Right cardiac atrium (tissue), 5 donors: ENCODE measurements around the gene CTRB1. TPM values are rescaled to one million over a fixed set of nuclear protein-coding genes. Genes with fewer than 3 reads are reported as not detected.

Experiments
- ATAC-seq, 2 donors: fragments of 200-7000 bp; cut with Tn5 transposase; one replicate each; pipeline versions ENCODE4 v1.8.0 to v1.9.1; 2020; ENCODE audit warnings: moderate library complexity in 2 of 2, mild to moderate bottlenecking in 1 of 2
- DNase-seq, 3 donors: peaks; one replicate each; pipeline ENCODE4 v3.0.0-alpha.2; 2020
- H3K27ac ChIP-seq: one replicate; pipeline ENCODE4 v1.5.1; 2013; ENCODE audit warnings: mild to moderate bottlenecking, low read length, control low read depth, moderate library complexity
- H3K27me3 ChIP-seq: one replicate; pipeline ENCODE4 v1.6.1; 2013; ENCODE audit not compliant: control insufficient read depth, insufficient read depth
- H3K4me1 ChIP-seq: one replicate; pipeline ENCODE4 v1.6.1; 2013; ENCODE audit warnings: low read length; ENCODE audit not compliant: control insufficient read depth, insufficient read depth
- H3K4me3 ChIP-seq: one replicate; pipeline ENCODE4 v1.5.1; 2013; ENCODE audit warnings: low read length, control low read depth
- H3K9me3 ChIP-seq: one replicate; pipeline ENCODE4 v1.6.1; 2013; ENCODE audit warnings: low read length; ENCODE audit not compliant: control insufficient read depth
- WGBS: extraction: QIAGEN DNeasy Blood & Tissue Kit; methylation state at CpG from one replicate; pipeline ENCODE4 v1.1.7; 2013; 5-methylcytosine and 5-hydroxymethylcytosine counted together
- intact Hi-C, 4 donors: fragments of 100-400 bp; cut with DNase I; formaldehyde crosslinking; loops; one replicate each; pipeline versions ENCODE4 v1.11.0 to v1.14.0; 2022 to 2023
- polyA plus RNA-seq: library from polyadenylated mRNA; stranded (reverse); fragments of 200-250 nt; gene quantifications from one replicate; pipeline ENCODE4 v1.2.3, GENCODE V29; 2013
- total RNA-seq, 4 donors: library from RNA; stranded (reverse); fragmentation: NEBNext Ultra II Directional; extraction: Animal tissue kit (Norgen Biotek cat#: 25700); gene quantifications; one replicate each; pipeline ENCODE4 v1.2.1, GENCODE V29; 2021
- donor health status: healthy with polysubstance abuse.
- donor health status: DM: no; HTN: yes; CAD: no.
- donor health status: DM: no; HTN: no; CAD: no.
- donor health status: DM: no; HTN: yes; CAD: no; lungs with severe emphysema.
- donor health status: DM: yes; HTN: yes; CAD: no.

CTRB1 gene
- total and polyA plus RNA-seq, 5 donors: 0.27 to 0.62 TPM; not detected in 3

DNA sequence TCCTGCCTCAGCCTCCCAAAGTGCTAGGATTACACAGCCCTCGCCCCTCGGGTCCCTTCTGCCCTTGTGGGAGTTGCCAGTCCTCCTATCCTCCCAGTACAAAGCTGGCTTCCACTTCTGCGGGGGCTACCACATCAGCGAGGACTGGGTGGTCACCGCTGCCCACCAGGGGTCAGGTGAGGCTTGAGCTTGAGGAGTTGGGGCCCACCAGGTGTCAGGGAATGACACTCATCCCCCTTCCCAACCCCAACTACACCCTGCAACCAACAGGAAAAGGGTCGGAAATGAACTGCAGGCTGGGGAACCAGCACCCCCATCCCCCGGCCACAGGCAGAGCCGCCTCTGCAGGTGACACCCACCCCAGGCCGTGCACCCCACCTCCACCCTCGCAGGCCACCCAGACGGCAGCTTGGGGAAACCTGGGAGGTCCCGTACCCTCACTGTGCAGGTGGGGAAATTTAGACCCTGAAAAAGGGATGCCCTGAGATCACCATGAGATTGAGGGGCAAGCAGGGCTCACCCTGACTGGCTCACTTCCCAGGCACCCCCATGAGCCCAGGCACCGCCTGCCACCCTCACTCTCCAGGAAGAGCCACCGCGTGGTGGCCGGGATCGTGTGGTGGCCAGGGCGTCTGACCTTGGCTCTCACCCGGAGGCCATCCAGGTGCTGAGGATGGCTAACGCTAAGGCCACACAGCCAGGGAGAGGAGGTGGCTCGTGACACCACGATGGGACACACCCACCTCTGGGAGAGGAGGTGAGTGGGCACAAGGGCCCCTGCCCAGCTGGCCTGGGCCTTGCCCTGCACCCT is 8.0 kb downstream of the CTRB1 start:
- no peak for ATAC-seq
- H3K27ac ChIP-seq: no peak overlapping the region
- H3K4me3 ChIP-seq: no peak overlapping the region
- 58% methylated on average over 22 of the region's 22 CpGs for WGBS
- peak in 1 of 3 donors; percentile 51 for DNase-seq
- no peaks in the 10 kb centered on the region for H3K4me1 ChIP-seq
- no peaks in the 10 kb centered on the region for H3K9me3 ChIP-seq
- no peaks in the 10 kb centered on the region for H3K27me3 ChIP-seq
- intact Hi-C loops: loop anchor here in 1 of 4 donors (1.0 to 5.0 kb wide), 2 partner anchors 19 to 166 kb away; partner anchors contain the start of gene CTRB2

DNA sequence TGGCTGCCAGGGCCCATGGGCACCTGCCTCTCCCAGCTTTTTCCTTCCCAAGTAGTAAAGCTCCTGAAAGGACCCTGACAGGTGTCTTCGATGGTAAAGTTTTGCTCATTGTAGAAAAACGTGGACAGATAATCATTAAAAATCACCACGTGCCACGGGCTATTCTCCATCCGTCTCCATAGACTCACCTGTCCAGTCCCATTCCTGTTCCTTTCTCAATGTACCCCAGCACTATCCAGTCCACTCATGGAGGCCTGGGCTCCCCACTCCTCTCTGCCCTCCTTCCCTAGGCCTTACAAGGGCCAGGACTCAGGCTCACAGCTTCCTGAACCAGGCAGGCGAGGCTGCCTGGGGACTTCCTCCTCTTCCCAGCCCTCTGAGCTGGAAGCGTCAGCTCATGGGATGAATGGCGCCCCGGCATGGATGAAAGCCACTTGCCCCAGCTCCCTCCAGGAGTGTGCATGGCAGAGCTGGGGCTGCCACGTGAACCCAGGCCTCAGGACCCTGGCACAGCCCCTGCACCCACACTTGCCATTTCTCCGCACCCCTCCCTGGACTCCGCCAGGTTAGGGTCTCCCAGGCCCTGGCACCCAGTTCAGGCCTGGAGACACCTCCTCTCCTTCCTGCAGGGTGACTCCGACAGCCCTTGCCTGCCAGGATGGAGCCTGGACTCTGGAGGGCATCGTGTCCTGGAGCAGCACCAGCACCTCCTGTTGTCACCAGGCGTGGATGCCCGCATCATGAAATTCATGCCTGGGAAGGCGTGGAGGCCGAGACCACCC is 8.8 kb downstream of the CTRB1 start:
- ATAC-seq (no peak), DNase-seq (peak in 1 of 3 donors; percentile 41)
- intact Hi-C loops: loop anchor here in 1 of 4 donors (5.0 kb wide), 1 partner anchor 165 kb away; no protein-coding TSS in a partner anchor
- Histone ChIP-seq H3K27me3 (no peaks in the 10 kb centered on the region), H3K9me3 (no peaks in the 10 kb centered on the region), H3K27ac (no peak overlapping the region), H3K4me1 (no peaks in the 10 kb centered on the region), H3K4me3 (no peak overlapping the region)
- 79% methylated on average over 18 of the region's 18 CpGs for WGBS

DNA sequence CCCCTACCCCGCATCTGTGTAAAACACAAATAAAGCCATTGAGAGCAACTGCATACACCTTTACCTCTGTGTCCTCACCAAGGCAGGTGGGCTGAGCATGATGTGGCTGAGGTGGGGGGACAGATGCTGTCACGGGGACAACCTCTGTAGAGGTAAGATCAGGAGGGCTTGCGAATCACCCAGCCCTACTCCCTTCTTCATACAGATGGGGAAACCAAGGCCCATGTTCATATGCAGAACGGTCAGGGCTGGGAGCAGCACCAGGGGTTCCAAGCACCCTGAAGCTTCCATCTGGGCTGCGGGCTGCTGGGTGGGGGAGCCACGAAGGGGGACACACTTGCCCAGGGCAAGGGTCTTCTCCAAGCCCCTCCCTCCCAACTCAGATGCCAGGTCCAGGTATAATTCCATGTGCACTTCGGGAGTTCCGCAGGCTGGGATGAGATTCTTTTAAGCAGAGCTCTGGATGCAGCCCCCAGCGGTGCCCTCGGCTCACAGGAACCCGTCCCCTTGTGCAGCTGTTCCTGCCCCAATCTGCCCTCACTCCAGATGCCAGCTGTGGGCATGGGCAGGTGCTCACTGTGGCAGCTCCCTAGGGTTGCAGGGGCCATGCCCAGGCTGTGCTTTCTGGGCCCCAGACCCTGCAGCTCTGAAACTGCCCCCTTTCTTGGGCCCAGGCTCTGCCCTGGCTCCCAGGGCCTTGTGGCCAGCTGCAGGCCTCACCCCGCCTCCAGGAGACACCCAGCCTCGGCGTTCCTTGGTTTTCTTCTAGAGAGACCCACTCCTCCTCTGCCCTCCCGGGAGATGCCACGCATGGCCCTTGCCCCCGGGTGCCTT is 9.6 kb downstream of the CTRB1 start:
- ATAC-seq: no peak
- Histone ChIP-seq H3K27ac (no peak overlapping the region), H3K4me1 (no peaks in the 10 kb centered on the region), H3K4me3 (no peak overlapping the region), H3K27me3 (no peaks in the 10 kb centered on the region), H3K9me3 (no peaks in the 10 kb centered on the region)
- DNase-seq: peak in 1 of 3 donors; percentile 22
- 86% methylated on average over 17 of the region's 17 CpGs for WGBS
- intact Hi-C loops: loop anchor here in 1 of 4 donors (5.0 kb wide), 1 partner anchor 164 kb away; no protein-coding TSS in a partner anchor

DNA sequence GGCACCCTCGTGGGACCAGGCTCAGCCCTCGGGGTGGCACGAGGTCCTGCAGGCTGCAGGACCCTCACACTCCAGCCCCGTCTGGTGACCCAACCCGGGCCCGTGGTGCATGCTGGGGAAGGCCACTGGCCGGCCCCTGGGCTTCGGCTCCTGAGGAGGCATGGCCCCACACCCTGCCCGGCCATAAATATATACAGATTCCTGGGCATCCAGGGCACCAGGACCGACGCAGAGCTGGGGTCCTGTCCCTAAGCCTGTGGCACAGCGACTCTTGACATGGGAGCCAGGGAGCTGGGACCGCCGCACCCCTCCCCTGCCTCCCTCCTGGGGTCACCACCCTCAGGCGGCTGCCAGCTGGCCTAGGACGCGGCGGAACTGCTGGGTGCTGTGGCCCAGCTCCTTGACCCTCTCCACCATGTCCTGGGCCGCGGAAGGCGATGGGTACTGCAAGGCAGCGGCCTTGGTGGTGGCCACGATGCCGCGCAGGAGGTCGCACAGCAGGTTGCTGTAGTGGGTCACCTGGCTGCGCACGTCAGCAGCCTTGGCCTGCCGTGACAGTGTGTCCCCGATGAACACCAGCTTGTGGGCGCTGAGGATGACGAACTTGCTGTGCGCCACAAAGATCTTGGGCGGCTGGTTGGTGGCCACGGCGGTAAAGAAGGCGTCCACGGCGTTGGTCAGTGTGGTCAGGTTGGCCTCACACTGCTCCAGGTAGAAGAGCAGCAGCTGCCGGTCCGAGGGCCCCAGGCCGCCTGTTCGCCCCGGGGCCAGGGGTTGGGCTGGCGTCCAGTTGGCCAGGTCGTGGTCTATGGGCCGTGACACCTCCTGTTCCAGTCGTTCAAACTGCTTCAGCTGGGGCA is 10.6 kb downstream of the CTRB1 start:
- Histone ChIP-seq H3K9me3 (no peaks in the 10 kb centered on the region), H3K27me3 (no peaks in the 10 kb centered on the region), H3K4me3 (no peak overlapping the region), H3K27ac (no peak overlapping the region), H3K4me1 (no peaks in the 10 kb centered on the region)
- intact Hi-C loops: loop anchor here in 3 of 4 donors (5.0 kb wide), 3 partner anchors 153 to 163 kb away; no protein-coding TSS in a partner anchor
- 89% methylated on average over 48 of the region's 48 CpGs for WGBS
- peak in 1 of 3 donors; percentile 52 for DNase-seq
- no peak for ATAC-seq

DNA sequence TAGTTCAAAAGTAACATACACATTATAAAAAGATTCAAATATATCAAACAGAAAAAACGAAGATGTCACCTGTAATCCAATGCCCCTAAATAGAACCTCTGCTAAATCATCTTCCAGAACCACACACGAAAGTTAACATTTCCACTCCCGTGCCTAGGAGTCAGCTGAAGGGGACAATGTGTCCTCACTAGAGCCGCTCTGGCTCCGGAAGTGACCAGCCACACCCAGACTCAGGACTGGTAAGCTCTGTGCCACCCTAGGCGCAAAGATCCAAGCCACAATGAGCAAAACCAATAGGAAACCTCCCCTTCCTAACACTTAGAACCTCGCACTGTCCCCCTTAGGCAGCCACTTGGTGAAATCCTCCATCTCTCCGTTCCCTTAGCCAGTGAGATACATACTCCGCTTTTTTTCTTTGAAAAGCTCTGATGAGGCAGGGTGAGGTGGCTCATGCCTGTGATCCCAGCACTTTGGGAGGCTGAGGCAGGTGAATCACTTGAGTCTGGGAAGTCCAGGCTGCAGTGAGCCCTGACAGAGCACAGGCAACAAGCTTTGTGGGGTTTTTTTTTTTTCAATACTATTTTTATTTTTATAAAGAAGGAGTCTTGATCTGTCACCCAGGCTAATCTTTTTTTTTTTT is 11.8 kb downstream of the CTRB1 start:
- Histone ChIP-seq H3K4me1 (no peaks in the 10 kb centered on the region), H3K27ac (peak overlapping the region; percentile 28)

DNA sequence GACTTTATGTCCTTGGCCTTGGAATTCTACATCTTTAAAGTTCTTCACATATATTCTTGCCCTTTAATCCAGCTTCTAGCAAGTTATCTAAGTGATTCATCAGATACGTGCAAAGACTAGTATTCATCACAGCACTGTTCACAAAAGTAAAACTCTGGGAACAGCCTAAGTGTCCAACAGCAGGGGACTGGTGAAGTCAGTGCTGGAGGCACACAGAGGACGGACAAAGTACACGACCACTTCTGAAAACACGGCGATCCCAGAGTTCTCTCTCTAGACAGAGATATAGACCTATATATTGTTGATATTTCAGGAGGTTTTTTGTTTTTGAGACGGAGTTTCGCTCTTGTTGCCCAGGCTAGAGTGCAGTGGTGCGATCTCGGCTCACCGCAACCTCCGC is 12.8 kb downstream of the CTRB1 start:
- no peak for ATAC-seq

More for the DNA sequence above, 11.8 kb downstream of the CTRB1 start:
- H3K4me3 ChIP-seq: no peak overlapping the region
- intact Hi-C loops: loop anchor here in 2 of 4 donors (5.0 kb wide), 2 partner anchors 152 to 157 kb away; no protein-coding TSS in a partner anchor
- ATAC-seq: peak; percentile 15 to 19
- DNase-seq: peak in 1 of 3 donors; percentile 52
- H3K9me3 ChIP-seq: no peaks in the 10 kb centered on the region
- no peaks in the 10 kb centered on the region for H3K27me3 ChIP-seq
- WGBS: 68% methylated on average over 9 of the region's 9 CpGs

DNA sequence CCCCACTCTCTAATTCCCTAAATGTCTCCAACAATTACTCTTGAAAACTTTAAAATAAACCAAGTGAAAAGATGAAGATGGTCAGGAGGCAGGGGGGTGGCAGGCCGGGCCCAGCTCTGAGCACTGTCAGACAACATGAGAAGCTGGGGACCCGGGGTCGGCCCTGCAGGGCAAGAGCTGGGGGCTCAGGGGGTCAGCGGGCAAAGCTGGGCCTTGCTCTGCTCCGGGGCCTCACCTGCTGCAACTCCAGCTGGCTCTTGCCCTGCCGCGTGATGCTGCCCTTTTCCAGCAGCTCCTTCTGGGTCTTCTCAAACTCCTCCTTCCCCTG is 14.8 kb downstream of the CTRB1 start:
- Histone ChIP-seq H3K27ac (no peak overlapping the region), H3K4me1 (peaks cover 2% of the 10 kb centered on the region), H3K4me3 (no peak overlapping the region), H3K9me3 (no peaks in the 10 kb centered on the region), H3K27me3 (no peaks in the 10 kb centered on the region)
- DNase-seq: no peak
- WGBS: 53% methylated on average over 7 of the region's 7 CpGs
- ATAC-seq: no peak
- intact Hi-C loops: loop anchor here in 2 of 4 donors (5.0 kb wide), 2 partner anchors 149 to 154 kb away; no protein-coding TSS in a partner anchor

More for the DNA sequence above, 12.8 kb downstream of the CTRB1 start:
- Histone ChIP-seq H3K27me3 (no peaks in the 10 kb centered on the region), H3K4me1 (no peaks in the 10 kb centered on the region), H3K9me3 (no peaks in the 10 kb centered on the region), H3K4me3 (no peak overlapping the region), H3K27ac (no peak overlapping the region)
- no peak for DNase-seq
- intact Hi-C loops: loop anchor here in 2 of 4 donors (5.0 kb wide), 2 partner anchors 151 to 156 kb away; no protein-coding TSS in a partner anchor
- WGBS: 90% methylated on average over 11 of the region's 11 CpGs

DNA sequence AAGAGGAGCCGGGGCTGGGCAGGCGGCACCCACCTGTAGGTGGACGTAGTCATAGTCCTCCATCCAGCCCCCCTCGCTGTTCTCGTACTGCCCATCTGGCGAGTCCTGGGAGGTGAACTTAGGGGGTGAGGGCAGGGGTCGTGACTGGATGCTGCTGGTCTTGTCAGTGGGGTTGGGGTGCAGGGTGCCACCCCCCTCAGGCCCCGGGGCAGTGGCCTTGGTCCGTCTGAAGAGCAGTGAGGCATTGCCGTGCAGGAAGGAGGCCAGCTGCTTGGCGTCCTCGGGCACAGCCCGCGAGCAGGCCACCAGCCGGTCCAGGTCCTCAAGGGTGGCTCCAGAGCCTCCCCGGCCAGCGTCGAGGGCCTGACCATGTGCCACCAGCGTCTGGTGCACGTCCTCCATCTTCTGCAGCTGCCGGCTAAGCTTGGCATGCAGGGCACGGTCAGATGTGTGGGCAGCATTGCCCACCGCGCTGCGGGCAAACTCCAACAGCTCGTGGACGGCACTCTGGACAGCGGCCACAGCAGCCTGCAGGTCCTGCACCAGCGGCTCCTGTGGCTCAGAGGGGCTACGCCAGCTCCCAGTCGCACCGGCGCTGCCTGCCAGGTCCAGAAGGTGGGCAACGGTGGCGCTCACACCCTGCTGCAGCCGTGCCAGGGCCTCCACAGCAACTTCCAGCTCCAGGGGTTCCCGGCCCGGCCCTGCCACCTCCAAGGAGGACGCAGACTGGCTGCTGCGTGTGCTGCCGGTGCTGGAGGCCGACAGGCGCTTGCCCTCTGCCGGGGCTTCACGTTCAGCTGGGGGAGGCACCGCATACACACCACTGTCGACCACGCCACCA is 16.3 kb downstream of the CTRB1 start:
- H3K27ac ChIP-seq: no peak overlapping the region
- intact Hi-C loops: loop anchor here in 3 of 4 donors (5.0 kb wide), 2 partner anchors 147 to 152 kb away; no protein-coding TSS in a partner anchor
- ATAC-seq (no peak), DNase-seq (peak in 2 of 3 donors; percentile 66 to 68)
- 84% methylated on average over 48 of the region's 48 CpGs for WGBS
- no peak overlapping the region for H3K4me3 ChIP-seq
- no peaks in the 10 kb centered on the region for H3K27me3 ChIP-seq
- H3K9me3 ChIP-seq: no peaks in the 10 kb centered on the region
- peaks cover 10% of the 10 kb centered on the region for H3K4me1 ChIP-seq
